ENCODE results near the gene MGLL.

MGLL gene

DNA sequence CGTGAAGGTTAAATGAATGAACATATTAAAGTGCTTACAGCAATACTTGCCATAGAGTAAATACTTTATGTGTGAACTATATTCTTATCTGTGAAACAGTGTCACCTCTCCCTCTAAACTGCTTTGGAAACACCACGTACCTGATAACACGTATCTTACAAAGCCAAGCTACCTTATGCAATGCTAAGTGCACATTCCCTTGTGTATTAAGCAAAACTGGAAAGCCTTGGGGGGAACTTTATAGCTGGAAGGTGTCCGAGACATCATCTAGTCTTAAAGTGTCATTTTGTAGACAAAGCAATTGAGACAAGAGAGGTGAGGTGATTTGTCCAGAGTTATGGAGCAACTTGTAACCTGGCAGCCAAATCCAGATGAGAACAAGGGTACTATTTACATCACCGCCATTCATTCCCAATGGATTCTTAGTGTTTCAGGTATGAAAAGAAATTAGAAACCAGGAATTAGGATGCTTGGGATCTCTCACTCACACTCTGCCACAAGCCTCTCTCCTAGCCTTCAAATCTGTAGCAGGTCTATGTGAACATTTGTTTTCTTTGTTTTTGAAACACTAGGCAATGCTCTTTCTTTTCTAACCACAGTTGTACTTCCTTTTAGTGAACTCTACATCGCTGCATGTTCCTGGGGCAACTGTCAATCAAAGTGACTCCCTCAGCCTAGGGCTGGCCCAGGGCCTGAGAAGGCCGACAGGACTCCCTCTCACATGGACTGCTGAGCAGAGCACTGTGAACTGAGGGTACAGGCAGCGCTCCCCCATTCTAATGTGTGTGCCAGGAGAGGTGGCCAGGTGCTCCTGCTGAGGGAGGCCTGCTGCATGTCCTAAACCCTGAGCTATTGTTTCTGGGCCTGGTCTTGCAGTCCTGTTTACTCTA is 13.9 kb upstream of the MGLL start:
- DNase-seq (ENCODE audit: low read depth in 1 of 2, low spot score in 1 of 2), result no peak

DNA sequence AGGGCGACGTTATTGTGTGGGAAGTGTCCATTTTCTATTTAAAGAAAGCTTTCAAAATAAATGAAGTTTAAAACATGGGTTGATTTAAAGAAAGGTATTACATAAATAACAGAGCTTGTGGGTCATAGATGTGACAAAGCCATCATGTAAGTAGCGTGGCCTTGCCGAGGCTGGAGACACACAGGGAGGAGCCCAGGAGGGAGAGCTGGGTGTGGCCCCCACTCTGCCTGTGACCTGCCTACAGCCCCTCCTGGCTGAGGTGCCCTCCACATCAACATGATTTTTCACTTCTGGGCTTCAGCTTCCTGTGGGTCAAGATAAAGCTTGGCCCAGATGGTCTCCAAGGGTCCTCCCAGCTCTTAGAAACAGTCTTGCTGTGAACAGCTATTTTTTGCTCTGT is 12.5 kb upstream of the MGLL start:
- no peak for DNase-seq (ENCODE audit: low read depth in 1 of 2, low spot score in 1 of 2)

DNA sequence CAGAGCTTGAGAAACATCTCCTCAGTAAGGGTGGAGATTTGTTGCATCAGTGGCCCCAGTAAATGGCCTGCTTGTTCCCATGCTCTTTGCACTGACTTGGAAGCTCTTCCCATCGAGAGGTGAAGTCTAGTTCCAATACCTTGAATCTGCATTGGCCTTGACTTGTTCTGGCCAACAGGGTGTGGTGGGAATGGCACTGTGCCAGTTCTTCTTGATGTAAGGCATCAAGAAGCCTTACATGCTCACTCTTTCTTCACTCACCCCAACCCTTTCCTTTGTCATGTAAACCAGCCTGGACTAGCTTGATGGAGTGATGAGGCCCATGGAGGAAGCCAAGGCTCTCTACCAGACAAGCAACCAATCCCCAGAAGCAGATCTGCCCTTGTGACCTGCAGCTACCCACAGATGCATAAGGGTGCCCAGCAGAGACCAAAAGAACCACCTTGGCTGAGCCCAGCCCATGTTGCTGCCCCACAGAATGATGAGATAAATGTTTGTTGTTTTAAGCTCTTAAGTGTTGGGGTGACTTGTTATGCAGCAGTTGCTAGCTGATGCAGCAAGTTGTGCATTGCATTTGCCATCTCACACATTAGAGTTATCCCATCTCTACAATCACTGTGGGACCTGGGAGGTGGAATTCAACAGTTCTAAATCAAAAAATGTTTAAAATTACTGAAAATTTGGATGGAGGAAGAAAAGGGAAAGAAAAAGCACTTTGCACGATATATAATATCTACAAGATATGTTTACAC is 11.1 kb upstream of the MGLL start:
- no peak for DNase-seq (ENCODE audit: low read depth in 1 of 2, low spot score in 1 of 2)

DNA sequence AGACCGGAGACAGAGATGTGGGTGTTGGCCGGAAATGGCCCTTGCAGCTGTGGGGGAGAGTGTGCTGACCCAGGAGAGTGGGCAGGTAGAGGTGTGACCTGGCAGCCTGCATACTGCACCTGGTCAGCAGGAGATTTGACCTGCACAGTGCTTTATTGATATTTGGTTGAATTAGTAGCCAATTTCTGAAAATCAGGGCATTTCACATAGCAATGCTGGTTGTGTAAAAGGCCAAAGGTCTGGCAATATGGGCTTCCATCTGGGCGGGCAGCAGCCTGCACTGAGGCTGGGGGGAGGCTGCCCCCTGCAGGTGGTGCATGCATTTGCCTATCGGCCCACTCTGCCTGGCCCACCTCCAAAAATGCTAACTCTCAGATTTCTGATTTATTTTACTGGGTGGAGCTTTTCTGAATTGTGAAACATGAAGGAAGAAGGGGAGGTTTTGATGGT is 9.4 kb upstream of the MGLL start:
- DNase-seq (ENCODE audit: low read depth in 1 of 2, low spot score in 1 of 2), result no peak

DNA sequence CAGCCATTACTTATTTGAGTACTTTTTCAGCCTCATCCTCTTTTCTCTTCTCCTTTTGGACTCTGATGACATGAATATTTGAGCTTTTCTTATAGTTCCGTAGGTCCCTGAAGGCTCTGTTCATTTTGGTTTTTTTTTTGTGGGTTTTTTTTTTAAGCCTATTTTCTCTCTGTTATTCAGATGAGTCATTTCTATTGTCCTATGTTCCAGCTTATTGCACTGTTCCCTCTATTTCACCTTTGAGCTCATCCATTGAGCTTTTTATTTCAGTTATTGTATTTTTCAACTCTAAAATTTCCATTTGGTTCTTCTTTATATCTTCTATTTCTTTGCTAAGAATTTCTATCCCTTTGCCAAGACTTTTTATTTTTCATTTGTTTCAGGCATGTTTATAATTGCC is 7.2 kb upstream of the MGLL start:
- no peak for DNase-seq (ENCODE audit: low read depth in 1 of 2, low spot score in 1 of 2)

DNA sequence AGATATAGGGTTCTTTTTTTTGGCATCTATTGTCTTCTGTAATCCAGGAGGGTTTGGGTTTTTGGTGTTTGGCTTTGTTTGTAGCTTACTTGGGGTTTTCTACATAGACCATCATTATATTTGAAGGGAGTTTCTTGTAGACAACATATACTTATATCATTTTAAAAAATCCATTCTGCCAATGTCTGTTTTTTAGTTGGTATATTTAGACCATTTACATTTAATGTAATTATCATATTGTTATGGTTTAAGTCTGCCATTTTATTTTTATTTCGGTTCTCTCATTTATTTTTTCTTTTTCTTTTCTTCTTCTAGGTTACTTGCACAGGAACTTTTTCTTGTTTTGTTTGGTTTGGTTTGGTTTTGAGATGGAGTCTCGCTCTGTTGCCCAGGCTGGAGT is 5.5 kb upstream of the MGLL start:
- DNase-seq (ENCODE audit: low read depth in 1 of 2, low spot score in 1 of 2), result no peak

DNA sequence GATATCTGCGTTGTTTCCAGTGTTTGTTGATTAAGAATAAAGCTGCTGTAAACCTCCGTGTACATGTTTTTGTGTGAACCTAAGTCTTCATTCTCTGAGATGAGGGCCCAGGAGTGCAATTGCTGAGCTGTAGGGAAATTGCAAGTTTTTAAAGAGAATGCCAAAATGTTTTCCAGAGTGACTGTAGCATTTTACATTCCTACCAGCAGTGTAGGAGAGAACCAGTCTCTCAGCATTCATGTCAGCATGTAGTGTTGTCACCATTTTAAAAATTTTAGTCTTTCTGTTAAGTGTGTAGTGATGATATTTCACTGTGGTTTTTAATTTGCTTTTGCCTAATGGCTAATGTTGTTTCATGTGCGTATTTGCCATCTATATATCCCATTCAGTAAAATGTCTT is 3.4 kb upstream of the MGLL start:
- DNase-seq (ENCODE audit: low read depth in 1 of 2, low spot score in 1 of 2), result no peak

DNA sequence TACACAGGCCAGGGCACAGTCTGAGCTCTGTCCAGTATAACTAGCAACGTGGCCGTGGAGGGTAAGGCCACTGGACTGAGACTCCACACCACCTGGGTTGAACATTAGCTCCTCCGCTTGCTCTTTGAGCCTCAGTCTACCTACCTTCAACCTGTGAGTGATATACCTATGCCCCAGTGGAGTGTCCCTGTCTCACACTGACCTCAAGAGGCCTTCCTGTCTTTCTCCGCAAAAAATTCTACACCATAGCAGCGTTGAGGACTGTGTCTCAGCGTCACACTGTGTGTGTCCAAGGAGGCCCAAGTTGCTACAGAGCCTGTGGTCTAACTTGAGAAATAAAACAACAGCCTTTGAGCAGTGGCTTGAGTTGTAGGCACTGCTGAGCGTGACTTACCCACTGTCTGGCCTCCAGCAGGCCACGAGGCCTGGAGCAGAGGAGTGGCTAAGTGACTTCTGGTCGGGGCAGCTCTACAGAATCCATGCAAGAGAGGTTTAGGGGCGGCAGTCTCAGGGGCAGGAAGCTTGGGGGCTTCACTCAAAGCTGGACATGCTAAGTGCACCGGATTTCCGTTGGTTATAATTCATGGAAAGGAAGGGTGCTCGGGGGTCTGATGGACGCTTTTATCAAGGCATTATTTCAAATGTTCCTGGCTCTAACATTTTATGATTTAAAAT is 2.0 kb upstream of the MGLL start:
- no peak for DNase-seq (ENCODE audit: low read depth in 1 of 2, low spot score in 1 of 2)

DNA sequence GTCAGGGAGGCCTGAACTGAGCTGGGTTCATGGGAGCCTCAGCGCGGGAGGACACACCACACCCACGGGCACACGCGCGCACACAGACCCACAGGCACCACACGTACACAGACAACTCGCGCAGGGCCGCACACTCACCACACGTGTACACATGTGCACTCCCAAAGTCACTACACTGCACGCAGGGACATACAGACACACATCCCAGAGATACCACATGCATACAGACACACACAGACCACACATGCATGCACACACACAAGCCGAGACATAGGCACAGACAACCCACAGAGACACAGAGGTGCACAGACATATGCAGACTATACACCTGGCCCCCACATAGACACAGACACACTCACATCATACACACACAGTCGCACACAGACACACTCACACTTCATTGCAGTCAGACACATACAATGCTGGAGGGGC is 1.1 kb upstream of the MGLL start:
- no peak for DNase-seq (ENCODE audit: low read depth in 1 of 2, low spot score in 1 of 2)

DNA sequence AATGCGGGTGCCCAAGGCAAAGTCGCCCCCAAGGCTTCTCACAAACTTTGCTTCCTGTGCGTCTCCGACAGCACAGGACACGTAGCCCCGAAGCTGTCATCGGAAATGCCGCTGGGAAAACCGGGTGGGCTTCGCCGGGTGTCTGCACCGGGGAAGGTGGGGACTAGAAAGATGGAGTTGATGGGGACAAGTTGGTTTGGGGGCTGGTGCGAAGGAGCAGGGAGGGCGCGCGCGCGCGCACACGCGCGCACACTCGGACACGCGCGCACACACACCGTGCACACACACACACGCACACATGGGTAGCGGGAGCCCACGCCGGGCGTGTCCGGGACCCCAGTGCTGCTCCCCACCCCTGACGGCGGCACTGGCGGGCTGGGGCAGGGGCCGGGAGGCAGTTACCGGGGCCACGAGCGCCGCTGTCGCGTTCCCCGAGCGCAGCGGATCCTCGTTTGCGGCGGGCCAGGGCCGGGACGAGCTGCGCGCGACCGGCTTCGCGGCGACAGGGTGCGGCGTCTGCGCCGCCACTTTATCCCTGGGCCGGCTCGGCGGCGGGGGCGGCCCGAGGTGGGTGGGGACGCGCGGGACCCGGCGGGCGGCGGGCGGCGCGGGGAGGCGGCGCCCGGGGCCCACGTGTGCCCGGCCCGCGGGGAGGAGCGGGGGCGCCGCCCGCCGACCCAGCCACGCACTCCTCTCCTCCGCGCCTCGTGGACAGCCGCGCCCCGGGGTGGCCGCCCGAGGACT is 539 bp upstream of the MGLL start:
- no peak for DNase-seq (ENCODE audit: low read depth in 1 of 2, low spot score in 1 of 2)

DNA sequence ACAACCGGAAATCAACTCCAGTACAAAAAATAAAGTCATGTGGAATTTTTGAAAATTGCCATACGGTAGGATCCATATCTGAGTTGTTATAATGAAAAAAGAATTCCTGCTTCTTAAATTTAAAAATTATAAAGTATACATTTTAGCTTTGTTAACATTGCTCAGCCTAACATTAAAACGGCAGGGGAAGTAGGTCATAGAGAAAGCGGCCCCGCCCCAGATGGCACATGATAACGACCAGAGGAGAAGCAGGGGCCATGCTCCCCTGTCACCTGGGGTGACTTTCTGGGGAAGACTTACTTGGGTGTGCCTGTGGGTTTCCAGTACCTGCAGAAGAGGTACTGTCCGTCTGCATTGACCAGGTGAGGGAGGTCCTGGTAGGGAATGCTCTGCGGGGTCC is 921 bp downstream of the MGLL start:
- no peak for DNase-seq (ENCODE audit: low read depth in 1 of 2, low spot score in 1 of 2)

DNA sequence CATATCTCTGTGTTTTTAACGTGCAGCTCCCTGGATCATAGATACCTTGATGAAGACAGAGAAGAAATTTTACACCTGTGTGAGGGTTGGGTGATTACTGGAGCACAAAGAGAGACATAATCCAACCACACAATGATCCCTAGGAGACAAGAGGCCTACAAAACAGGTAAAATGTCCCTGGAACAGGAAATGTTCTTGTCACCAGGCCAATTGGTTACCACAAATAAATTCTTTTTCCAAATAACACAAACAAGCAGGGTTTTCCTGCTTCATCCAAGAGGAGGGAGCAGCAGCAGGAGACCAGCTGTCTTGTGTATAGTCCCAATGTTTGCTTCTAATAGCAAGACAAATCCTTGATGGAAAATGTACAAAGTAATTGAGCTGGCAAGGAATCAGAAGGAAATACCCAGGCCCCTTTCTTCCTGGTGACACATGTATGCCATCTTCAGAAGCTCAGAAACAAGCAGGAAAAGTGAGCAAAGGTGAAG is 1.4 kb downstream of the MGLL start:
- DNase-seq (ENCODE audit: low read depth in 1 of 2, low spot score in 1 of 2), result no peak

DNA sequence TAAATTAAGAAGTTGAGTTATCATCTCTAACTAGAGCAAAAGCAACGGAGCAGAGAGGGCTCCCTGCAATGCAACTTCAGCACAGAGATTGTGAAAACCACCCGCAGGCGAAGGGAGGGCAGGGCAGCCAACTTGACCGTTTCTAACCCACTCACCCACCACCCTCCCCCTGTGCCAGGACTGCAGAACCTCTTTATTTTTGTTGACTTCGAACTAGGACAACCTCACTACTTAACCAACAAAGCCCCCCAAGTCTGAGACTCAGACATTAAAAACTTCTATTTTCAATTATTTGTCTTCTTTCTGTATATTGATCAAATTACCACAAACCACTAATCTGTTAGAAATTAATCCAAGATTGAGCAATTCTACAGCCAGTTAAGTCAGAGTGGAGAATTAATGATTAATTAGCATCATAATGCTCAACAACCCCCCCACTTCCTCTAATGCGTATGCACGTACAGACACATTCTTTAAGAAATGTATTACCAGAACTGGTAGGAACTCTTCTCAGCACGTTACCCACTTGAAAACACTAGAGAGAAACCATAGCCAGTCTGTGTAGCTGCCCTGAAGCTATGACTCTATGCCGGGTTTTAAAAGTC is 2.0 kb downstream of the MGLL start:
- DNase-seq (ENCODE audit: low read depth in 1 of 2, low spot score in 1 of 2), result no peak

DNA sequence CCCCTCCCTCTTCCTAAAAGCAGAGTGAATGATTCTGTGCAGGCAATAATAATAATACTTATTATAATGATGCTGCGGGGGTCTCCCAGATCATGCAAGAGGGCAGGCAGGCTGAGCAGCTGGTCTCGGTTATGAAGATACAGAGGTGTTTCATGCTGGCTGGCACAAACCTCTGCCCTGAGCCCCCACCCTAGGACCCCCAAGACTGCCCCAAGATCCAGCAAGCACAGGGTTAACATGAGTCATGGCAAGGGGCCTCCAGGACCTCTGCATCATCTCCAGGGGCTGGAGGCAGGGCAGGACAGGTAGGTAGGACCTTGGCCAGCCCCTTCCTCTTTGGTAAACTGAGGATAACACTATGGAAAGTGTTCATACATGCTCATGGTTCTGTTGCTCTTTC is 2.7 kb downstream of the MGLL start:
- DNase-seq (ENCODE audit: low read depth in 1 of 2, low spot score in 1 of 2), result no peak

DNA sequence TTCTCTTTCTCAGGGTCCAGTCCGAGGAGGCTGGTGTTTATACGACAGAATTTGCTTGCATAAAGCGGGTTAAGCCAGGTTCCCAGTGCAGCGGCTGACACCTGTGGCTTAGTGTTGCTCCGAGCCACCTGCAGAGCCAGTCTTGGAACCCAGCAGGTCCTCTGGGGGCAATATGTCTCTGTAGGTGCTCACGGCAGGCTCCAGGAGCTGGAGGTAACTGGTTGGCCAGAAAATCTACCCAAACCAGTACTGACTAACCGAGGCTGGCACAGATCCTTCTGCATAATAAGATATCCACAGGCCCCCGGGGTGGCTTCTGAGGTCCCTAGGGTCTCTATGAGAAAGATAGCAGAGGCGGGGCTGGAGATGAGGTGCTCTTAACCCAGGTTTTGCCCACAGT is 3.2 kb downstream of the MGLL start:
- DNase-seq (ENCODE audit: low read depth in 1 of 2, low spot score in 1 of 2), result no peak

DNA sequence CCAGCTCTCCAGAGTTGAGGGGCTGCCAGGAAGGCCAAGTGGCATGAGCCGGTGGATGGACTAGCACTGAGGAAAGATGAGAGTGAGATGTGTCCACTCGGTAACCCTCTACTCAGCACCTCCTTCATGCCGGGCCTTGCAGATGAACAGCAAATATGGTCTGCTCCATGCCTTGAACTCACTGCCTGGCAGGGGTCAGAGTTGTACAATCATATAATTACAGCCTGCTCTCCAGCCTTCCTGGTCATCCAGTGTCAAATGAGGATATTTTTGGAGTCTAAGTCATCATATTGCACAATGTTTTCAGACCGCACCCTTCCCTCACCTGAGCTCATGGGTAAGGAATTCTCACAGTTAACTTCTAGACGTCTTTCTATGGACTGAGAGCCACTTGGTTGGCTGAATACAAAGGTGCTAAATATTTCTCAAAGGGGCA is 4.9 kb downstream of the MGLL start:
- DNase-seq (ENCODE audit: low read depth in 1 of 2, low spot score in 1 of 2), result no peak

DNA sequence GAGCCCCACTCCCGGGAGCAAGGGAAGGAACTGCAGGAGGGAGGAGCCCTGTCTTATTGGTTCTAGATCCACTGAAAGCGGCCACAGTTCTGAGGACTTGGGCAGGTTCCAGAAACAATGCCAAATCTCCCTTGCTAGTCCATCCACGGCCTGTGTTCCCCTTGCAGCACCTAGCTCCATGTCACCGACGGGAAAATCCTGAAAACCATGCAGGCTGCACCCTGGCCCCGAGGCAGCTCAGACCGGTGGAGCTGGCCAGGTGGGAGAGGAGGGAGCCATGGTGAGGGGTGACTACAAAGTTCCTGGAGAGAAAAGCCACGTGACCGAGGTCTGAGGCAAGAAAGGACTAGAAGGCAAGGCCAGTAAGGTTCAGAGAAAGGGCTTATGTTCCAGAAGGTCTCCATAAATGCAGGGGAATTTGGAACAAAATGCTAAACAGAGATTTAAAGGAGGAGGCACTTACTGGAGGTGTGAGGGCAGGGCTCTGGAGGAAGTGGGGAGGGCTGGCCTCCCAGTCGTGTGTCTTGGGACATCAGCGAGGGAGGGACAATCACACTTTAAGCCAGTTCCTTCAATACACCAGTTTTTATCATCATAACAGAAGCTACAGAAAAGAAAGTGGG is 5.4 kb downstream of the MGLL start:
- DNase-seq (ENCODE audit: low read depth in 1 of 2, low spot score in 1 of 2), result no peak

DNA sequence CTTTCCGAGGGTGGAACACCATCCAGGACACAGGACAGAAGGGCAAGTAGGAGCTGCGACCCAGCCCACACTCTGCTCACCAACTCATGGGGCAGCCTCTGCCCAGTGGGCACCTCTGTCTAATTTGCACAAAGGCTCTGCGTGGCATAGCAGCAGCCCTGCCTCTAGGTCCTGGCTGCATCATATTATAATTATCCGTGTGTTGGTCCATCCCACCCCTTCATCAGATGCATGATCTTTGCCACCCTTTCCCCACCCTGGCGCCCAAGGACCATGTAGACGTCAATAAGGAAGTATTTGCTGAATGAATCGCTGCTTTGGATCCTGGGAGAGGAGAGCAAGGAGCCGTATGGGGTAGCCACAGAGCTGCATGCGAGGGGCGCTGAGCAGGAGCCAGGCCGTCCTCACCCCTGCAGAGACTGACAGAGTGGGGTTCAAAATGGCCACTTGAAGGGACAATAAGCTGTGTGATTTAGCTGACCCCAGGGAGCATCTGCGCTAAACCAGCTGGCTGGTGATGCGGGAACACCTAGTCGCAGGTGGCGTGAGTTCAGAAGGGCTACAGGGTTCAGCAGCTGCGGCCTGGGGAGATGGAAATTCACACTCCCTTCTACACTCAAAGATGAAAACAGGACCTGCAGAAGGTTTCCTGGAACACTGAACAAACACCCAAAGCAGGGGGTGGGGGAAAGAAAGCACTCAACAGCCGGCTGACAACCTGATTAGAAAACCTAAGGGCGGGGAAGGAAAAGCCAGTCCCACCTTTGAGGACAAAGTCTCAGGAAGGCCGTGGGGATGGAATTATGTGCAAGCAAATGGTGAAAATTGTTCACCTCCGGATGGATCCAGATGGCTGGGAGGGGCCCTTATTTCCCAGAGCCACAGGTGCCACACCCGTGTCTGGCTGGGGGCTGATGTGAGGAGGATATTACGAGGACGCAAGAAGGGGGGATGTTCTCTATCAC is 6.4 kb downstream of the MGLL start:
- no peak for DNase-seq (ENCODE audit: low read depth in 1 of 2, low spot score in 1 of 2)

DNA sequence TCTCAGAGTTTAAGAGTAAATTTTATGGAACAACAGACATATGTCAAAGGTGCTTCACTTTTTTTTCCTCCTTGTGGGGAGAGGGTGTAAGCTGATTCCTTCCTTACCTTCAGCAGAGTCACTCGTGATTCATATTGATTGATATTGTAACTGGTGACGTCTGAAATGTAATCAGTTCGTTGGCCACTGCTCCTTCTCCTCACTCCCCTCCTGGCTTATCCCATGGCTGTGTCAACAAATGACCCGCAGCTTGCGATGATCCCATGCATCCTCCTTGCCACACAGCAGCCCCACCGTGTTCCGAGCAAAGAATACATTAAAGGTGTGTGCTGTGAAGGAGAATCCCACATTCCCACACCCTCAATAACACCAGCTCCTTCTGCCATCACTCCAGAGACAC is 7.3 kb downstream of the MGLL start:
- no peak for DNase-seq (ENCODE audit: low read depth in 1 of 2, low spot score in 1 of 2)
